ENCODE measurements around the gene UQCRC1.

GRCh38 chr3:48642605-48643004, 33.2 kb upstream of the UQCRC1 start:
- TF ChIP-seq CTCF (IDR thresholded peaks at IDR 0.05; ENCODE audit: insufficient read depth, low read length) (no peak), POLR2AphosphoS5 (IDR thresholded peaks at IDR 0.05; ENCODE audit: low read depth) (no peak), REST (IDR thresholded peaks at IDR 0.05; ENCODE audit: insufficient replicate concordance, low read depth) (no peak)
